GM18861 (cell line): Measurements from ENCODE around the gene CNIH2.
"Not testable (repeated sequence)": the region's sequence is repeated elsewhere in the genome, so short reads cannot be mapped to it uniquely, and the experiment has no call there.

Experiments
- ATAC-seq: cut with Tn5 transposase; IDR thresholded peaks from one replicate; pipeline ENCODE4 v1.9.1; 2021; ENCODE audit not compliant: unreplicated experiment

Gene CNIH2

GRCh38 chr11:66277471-66278362, at the start of gene CNIH2:
Gene CNIH2 (plus strand): TSS chr11:66278175. CDS start chr11:66278457, 282 bp downstream.
- no peak for ATAC-seq

DNA sequence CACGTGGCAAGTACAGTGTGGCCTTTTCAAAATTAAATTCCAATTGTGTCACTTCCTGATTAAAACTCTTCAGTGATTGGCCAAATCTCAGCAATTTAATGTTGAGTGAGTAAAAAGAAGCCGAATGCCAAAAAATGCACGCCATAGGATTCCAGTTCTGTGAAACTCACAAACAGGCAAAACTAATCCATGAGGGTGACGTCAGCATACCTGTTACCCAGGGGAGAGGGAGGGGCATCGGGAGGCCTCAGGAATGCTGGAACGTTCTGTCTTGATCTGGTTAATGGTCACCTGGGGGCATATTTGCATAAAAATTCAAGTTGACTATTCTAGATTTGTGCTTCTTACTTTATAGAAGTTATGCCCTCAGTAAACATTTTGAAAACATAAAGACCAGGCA, 49.5 kb upstream of the CNIH2 start:
- ATAC-seq = no peak

DNA sequence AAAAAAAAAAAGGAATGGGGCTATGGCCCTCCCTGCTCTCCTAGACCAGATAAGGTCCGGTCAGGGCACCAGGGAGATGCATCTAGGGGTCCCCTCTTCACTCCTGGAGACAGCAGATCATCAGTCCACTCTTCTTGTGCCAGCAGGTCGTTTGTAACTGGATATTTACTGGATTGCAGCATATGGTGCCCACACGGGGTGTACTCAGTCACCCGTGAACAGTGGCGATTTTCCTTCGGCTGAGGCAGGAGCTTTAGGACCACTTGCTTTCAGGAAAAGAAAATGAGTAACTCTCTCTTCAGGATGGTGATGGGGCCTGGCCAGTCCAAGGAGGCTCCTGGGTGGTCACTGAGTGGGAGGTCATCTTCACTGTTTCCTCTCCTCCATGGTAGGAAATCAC, 47.8 kb upstream of the CNIH2 start:
- ATAC-seq = no peak

GRCh38 chr11:66230978-66231377, 47.0 kb upstream of the CNIH2 start:
- no peak for ATAC-seq

GRCh38 chr11:66231561-66231960, 46.4 kb upstream of the CNIH2 start:
- no peak for ATAC-seq

DNA sequence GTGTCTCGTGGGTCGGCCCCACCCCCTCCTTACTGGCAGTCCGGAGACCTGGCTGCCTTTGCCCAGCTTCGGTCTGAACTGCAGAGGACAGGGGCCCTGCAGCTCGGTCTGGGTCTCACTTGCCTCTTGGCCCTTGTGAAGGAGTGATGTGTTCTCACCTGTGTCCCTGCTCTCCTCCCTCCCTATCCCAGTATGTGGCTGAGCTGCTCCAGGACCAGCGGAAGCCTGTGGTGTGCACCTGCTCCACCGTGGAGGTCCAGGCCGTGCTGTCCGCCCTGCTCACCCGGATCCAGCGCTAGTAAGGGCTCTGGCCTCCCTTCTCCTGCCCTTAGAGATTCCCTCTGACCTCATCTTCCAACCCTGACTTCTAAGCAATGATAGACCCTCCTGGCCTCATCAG, 45.2 kb upstream of the CNIH2 start:
- ATAC-seq = no peak

DNA sequence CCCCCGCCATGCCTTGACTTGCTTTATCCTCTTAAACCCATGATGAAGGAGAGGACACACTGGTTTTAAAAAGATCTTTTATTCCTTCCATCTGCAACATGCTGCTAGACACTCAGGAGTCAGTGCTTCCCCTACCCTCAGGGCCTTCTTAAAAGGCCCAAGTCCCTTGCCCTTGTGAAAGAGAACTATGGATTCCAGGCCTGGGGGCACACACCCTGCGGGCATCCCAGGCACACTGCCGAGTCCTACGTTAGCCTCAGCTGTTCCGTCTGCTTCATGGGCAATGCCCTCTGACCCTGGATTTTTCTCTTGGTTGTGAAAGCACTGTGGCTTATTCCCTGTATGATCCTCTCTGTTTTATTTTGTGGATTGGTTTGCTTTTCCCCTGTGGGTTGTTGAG, 44.7 kb upstream of the CNIH2 start:
- ATAC-seq = no peak

DNA sequence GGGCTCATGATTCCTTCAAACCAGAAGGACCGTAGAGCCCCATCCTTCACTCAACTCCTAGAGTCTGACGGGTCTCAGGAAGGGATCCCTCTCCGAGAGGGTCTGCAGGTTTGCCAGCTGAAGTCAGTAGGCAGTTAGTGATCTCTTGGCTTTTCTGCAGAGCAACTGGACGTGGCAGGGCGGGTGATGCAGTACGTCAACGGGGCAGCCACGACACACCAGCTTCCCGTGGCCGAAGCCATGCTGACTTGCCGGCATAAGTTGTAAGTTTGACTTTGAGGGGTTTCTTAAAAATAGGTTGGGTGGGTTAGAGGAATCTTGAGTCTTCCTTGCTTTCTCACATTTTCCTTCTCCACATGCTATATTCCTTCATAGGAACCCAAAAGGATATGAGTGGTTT, 42.8 kb upstream of the CNIH2 start:
- no peak for ATAC-seq

GRCh38 chr11:66237867-66238266, 40.1 kb upstream of the CNIH2 start:
- ATAC-seq = no peak

DNA sequence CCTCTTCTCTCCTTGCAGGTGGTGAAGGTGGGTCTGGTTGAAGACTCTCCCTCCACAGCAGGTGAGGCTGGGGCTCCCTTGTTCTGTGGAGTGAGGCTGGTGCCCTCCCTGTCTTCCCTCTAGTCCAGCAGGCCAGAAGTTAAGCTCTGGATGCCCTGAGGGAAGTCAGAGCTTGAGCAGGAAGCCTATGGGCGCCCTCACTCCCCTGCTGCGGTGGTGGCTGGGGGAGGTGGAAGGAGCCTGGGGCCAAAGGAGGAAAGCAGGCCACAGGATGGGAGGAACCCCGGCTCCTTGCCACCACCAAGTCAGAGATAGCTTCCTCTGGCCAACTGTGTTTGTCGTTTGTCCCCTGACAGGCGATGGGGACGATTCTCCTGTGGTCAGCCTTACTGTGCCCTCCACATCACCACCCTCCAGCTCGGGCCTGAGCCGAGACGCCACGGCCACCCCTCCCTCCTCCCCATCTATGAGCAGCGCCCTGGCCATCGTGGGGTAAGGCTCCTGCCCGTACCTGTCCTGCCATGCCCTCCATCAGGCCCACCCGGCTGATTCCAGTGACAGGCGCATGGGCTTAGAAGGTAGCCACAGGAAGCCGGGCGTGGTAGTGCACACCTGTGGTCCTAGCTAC, 39.1 kb upstream of the CNIH2 start:
- no peak for ATAC-seq

- no peak for ATAC-seq
Measured at GRCh38 chr11:66239511-66239910, 38.5 kb upstream of the CNIH2 start.

DNA sequence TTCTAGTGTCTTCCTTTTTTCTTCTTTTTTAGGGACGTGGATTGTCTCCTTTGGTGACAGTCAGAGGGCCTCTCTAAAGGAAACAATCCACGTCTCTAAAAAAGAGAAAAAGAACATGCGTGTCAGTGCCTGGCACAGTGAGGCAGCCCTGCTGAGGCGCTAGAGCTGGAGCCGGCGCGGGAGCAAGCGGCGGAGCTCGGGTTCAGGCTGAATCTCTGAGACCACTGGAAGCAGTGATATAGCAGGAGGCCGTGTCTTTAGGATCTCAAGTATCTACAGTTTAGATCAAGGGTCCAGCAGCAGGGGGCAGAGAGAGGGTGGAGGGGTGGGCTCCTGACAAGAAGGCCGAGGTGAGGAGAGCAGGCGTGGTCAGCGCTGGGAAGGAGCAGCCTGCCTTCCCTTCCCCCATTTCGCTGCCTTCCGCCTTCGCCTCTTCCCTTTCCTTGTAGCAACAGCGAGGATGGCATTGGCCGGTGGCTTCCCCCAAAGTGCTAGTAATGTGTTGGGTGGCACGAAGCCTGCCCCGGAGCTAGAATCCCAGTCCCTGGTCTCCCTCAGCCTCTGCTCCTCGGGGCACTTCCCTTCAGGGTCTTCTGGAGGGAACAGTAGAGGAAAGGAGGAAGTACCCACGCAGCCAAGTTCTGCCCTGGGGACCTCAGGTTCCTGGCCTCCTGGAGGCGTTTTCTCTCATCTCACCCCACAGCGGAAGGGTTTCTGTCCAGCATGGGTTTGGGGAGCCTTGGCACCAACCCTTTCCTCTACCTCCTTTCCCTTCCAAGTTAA, 37.8 kb upstream of the CNIH2 start:
- ATAC-seq = no peak

GRCh38 chr11:66240781-66241136, 37.2 kb upstream of the CNIH2 start:
- no peak for ATAC-seq

DNA sequence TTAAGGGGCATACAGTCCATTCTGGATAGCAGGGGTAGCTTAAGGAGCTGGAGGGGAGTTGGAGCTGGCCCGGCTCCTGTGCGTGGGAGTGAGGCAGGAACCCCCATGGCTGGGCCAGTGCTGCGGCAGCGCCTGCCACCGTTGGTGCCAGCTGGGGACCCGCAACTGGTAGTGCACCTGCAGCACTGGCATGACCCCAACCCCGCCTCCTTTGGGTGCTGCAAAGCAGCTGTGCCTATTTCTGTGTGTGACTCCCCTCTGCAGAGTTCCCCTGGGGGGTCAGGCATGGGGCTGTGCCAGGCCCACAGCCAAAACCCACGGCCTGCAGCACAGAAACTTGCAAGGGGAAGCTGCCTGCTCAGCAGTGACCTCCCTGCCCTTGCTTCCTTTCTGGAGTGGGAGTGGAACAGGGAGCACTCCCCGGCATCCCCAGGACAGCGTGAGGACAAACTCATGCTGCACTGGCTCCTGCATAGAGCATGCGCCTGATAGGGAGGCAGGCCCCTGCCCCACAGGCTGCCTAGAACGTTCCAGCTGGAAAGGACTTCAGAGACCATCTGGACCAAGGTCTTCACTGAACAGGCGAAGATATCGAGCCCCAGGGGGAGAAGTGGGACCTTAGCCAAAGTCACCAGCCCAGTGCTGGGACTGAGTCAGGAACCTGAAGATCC, 35.7 kb upstream of the CNIH2 start:
- no peak for ATAC-seq

DNA sequence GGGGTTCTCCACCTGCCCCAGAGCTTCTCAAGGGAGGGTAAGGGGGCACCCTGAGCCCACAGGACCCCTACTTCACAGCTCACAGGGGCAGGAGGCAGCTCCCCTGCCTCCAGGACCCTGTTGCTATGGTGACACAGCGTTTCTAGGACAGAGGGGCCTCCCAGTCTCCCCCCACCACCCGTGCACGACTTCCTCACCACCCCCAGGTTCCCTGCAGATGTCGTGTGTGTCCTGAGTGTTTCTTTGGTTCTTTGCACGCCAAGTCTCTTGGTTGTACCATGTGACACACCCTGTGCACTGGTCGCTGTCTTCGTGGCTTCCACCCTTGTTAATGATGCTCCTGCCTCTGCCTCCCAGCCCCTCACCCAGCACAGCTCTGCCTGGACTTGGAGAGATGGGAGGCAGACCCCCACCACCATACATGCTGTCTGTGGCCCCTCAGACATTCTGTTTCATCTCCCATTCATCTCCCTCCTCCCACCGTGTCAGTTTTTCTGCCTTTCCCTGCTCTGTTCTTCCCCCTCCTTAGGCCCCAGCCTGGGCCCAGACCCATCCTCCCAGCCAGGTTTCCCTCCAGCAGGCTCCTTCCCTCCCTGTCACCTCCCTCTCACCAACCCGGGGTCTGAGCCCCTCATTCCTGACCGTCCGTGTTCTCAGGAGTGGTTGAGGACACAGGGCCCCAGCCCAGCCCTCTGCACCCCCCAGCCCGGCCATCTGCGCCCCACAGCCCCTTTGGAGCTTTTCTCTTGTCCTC, 34.0 kb upstream of the CNIH2 start:
- ATAC-seq = no peak

DNA sequence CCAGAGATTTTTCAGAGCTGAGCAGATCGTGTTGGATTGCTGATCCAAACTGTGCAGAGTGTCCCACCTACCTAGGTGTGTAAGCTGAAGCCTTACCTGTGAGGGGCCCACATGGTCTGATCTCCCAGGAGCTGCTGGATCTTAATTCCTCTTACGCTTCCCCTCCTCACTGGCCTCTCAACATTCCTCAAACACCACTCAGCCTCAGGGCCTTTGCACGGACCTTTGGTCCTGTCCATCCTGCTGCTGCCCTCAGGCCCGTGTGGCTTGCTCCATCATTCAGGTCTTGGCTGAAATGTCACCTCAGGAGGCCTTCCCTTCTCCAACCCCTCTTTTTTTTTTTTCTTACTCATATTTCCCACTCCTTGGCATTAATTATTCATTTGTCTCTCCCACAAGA, 30.7 kb upstream of the CNIH2 start:
- no peak for ATAC-seq

- no peak for ATAC-seq
Measured at GRCh38 chr11:66247801-66248200, 30.2 kb upstream of the CNIH2 start.

GRCh38 chr11:66248903-66249302, 29.1 kb upstream of the CNIH2 start:
- ATAC-seq = no peak

GRCh38 chr11:66251809-66252208, 26.2 kb upstream of the CNIH2 start:
- no peak for ATAC-seq

DNA sequence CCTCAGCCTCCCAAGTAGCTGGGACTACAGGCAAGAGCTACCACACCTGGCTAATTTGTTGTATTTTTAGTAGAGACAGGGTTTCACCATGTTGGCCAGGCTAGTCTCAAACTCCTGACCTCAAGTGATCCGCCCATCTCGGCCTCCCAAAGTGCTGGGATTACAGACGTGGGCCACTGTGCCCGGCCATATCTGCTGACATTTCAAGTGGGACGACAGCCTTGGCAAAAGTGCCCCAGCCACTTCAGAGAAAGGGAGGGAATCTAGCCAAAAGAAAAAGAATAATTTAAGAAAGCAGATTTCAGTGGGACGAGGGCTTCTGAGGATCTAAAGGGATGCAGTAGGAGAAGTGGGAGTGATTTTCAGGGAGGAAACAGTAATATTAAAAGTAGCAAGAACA, 24.9 kb upstream of the CNIH2 start:
- ATAC-seq = not testable (repeated sequence)

DNA sequence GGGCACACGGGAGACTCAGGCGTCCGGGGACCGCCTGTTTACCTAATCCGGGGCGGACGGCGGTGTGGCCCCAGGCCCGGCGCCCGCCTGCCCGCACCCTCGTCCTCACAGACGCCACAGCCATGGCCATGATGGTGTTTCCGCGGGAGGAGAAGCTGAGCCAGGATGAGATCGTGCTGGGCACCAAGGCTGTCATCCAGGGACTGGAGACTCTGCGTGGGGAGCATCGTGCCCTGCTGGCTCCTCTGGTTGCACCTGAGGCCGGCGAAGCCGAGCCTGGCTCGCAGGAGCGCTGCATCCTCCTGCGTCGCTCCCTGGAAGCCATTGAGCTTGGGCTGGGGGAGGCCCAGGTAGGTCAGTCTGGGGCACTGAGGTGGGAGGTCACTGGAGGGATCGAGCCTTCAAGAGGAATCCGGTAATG, 19.5 kb upstream of the CNIH2 start:
- no peak for ATAC-seq
